Kidney epithelial cell (primary cell): ENCODE data around the gene TENT4B. TPM values are rescaled to one million over a fixed set of nuclear protein-coding genes. Genes with fewer than 3 reads are reported as not detected.

Experiments used
- DNase-seq: peaks from one replicate; pipeline ENCODE4 v3.0.0-alpha.2; 2010; ENCODE audit warnings: low read depth
- H3K27me3 ChIP-seq: 2 replicates; pipeline ENCODE4 v1.6.0; 2011; ENCODE audit warnings: low read length; ENCODE audit not compliant: control insufficient read depth, insufficient read depth
- H3K36me3 ChIP-seq: 2 replicates; pipeline ENCODE4 v1.5.1; 2011; ENCODE audit warnings: low read length; ENCODE audit not compliant: control insufficient read depth, insufficient read depth
- H3K4me3 ChIP-seq: 2 replicates; pipeline ENCODE4 v1.5.1; 2011; ENCODE audit warnings: low read depth, mild to moderate bottlenecking, control low read depth, low read length
- total RNA-seq: library from RNA; depleted of rRNA; stranded (reverse); fragments of >200 nt; gene quantifications from 2 replicates; pipeline ENCODE4 v1.2.3, GENCODE V29; 2015
- TF ChIP-seq, protein P1 (sequence below): IDR thresholded peaks from 2 replicates; pipeline ENCODE4 v1.5.1; 2011; ENCODE audit warnings: mild to moderate bottlenecking, moderate library complexity, low read length, control low read depth, inconsistent platforms; ENCODE audit not compliant: insufficient read depth, poor library complexity, severe bottlenecking

Gene TENT4B
- total RNA-seq, 1 donor from 2014 or later = 11.0 TPM

DNA sequence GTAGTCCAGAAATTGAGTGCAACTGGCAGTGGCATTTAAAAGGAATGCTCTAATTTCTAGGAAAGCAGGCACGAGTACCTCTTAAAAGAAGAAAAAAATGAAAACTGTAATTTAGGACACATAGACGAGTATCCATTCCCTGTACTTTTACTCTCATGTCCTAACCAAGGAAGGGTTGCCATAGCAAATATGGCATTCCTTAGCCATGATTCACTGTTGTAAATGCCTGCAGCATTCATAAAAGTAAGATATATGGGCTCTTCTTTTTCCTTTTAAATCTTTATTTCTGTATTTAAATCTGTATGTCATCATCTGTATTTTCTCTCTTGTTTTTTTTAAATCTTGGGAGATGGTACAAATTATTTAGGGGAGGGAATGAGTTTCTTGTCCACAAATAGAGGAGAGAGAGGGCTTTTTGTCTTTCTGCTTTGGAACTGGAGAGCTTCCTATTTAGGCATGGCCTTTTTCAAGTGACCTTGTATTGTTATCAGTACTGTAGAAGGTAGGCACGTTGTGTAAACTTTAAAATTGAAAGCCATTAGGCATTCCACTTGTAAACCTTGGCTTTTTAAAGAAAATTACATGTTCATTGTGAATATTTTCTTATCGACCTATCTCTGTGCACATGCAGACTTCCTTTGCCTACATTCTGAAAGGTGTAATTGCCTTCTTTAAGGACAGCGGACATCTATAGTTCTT lies 50.0 kb downstream of the TENT4B start:
- Histone ChIP-seq H3K27me3 (no peaks in the 10 kb centered on the region), H3K4me3 (no peak overlapping the region), H3K36me3 (no peaks in the 10 kb centered on the region)
- peak; percentile 90 for DNase-seq
- TF ChIP-seq, protein P1, sequence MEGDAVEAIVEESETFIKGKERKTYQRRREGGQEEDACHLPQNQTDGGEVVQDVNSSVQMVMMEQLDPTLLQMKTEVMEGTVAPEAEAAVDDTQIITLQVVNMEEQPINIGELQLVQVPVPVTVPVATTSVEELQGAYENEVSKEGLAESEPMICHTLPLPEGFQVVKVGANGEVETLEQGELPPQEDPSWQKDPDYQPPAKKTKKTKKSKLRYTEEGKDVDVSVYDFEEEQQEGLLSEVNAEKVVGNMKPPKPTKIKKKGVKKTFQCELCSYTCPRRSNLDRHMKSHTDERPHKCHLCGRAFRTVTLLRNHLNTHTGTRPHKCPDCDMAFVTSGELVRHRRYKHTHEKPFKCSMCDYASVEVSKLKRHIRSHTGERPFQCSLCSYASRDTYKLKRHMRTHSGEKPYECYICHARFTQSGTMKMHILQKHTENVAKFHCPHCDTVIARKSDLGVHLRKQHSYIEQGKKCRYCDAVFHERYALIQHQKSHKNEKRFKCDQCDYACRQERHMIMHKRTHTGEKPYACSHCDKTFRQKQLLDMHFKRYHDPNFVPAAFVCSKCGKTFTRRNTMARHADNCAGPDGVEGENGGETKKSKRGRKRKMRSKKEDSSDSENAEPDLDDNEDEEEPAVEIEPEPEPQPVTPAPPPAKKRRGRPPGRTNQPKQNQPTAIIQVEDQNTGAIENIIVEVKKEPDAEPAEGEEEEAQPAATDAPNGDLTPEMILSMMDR = no peak

DNA sequence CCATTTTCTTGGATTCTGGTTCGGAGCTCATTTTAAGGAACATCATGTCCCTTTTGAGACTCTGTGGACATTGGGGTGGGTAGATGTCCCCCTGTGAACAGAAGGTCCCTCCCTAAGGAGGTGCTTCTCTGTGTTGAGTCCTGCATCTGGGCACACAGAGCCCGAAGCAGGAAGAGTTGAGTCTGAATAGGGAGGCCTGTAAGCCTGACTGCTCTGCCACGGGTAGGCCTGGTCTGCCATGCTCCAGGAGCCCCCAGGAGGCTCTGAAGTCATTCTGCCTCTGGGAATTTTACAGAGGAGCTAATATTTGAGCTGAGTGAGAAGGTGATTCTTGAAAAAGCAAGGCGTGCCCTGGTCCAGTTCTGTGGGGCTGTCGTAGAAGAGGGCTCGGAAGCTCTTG lies 50.6 kb downstream of the TENT4B start:
- H3K4me3 ChIP-seq = no peak overlapping the region

DNA sequence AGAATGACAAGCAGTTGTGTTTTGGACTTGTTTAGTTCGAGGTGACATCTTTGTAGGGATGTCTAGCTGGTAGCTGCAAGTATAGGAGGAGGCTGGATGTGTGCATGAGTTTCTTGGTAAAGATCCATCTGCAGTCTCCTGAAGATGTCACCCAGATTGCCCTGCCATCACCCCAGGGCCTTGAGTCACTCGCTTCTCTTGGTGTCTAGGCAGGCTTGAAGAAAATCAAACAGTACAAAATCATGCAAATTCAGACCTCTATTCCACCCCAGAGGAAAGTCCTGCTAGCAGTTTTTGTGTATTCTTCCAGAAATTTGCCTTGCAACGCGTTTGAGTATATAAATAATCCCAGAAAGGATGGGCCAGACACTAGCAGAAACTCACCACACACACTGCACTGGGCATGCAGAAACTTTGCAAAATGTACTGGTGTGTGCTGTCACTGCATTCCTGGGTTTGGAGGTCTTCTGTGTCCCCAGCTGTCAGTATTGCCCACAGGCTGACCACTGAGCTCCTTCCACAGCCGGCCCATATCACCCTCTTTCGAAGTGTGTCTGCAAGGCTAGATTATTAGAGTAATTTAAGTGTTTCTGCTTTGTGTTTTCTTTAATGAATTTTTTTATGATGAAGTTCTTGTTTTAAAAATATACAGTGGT lies 51.5 kb downstream of the TENT4B start:
- DNase-seq = no peak
- TF ChIP-seq, protein P1 = no peak
- H3K36me3 ChIP-seq = no peaks in the 10 kb centered on the region
- no peaks in the 10 kb centered on the region for H3K27me3 ChIP-seq
- H3K4me3 ChIP-seq = no peak overlapping the region

More for the DNA sequence above, 50.6 kb downstream of the TENT4B start:
- no peak for DNase-seq
- no peaks in the 10 kb centered on the region for H3K27me3 ChIP-seq
- no peaks in the 10 kb centered on the region for H3K36me3 ChIP-seq
- TF ChIP-seq, protein P1 = no peak

DNA sequence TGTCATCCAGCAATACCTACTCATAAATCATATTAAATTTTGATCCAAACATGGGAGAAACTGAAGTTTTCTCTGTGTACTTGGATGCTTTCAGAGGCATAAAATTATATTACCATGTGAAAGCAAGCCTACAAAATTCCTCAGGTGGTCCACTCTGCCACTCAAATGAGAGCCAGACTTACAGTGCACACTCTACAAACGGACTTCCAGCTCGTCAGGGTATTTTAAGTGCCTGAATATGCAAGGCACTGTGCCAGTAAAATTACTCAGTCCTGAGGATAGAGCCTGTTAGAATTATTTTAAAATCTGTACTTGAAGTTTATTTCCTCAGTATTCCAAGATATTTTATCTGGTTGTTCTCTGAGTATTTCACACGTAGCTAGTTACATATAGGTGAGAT lies 54.5 kb downstream of the TENT4B start:
- no peak for DNase-seq
- Histone ChIP-seq H3K36me3 (no peaks in the 10 kb centered on the region), H3K27me3 (no peaks in the 10 kb centered on the region), H3K4me3 (no peak overlapping the region)
- TF ChIP-seq, protein P1 = no peak

DNA sequence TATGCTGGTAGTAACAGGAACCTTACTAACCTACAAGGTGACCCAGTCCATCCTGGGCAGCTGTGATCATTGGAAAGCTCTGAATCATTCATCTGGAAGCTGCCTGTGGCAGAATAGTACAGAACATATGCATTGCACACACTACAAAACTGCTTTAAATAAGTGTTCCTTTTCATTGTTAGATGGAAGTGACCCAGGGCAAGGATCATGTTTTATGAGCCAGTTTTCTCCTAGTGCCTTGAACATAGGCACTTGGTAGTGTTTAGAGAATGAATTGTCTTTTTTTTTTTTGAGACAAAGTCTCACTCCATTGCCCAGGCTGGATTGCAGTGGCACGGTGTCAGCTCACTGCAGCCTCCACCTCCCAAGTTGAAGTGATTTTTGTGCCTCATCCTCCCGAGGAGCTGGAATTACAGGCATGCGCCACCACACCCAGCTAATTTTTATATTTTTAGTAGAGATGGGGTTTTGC lies 55.4 kb downstream of the TENT4B start:
- no peaks in the 10 kb centered on the region for H3K36me3 ChIP-seq
- TF ChIP-seq, protein P1 = no peak
- no peaks in the 10 kb centered on the region for H3K27me3 ChIP-seq
- no peak for DNase-seq
- H3K4me3 ChIP-seq = no peak overlapping the region
